RWPE1 (cell line): ENCODE measurements around the gene BAG5.
A peak's percentile ranks its signal among the peaks of the same experiment; 100 is the strongest.

Source experiments
- CTCF ChIA-PET: fragments of 350-600 bp; sonication (Branson Sonifier 250); formaldehyde crosslinking; extraction: SDS; loops from one replicate; lab custom pipeline; 2021; lab: Yijun Ruan, JAX
- POLR2A ChIA-PET: fragments of 400-600 bp; formaldehyde crosslinking; extraction: SDS; loops from one replicate; lab custom pipeline; 2020; ENCODE audit warnings: antibody characterized with exemption; ENCODE audit not compliant: low non-redundant PET; lab: Yijun Ruan, JAX
- DNase-seq: peaks from one replicate; pipeline ENCODE4 v3.0.0; 2012; ENCODE audit warnings: low spot score
- H3K27ac ChIP-seq: fragments of 450-650 bp; 2 replicates; pipeline ENCODE4 v1.5.1; 2017
- CTCF ChIP-seq: fragments of 450-650 bp; conservative IDR thresholded peaks from 2 replicates; pipeline ENCODE4 v1.5.1; 2017; ENCODE audit warnings: low read depth, mild to moderate bottlenecking

The BAG5 gene

GRCh38 chr14:103568952-103569351, 6.5 kb upstream of the BAG5 start:
- H3K27ac ChIP-seq = peak overlapping the region; percentile 40
- DNase-seq = no peak
- ChIA-PET POLR2A (no interaction called here), CTCF (interaction anchor here (0.6 kb wide), 1 partner anchor 9 kb away, joined by 6 read pairs; no protein-coding TSS in a partner anchor)
- TF ChIP-seq CTCF = no peak

- ChIA-PET POLR2A (no interaction called here), CTCF (interaction anchor here (0.6 to 0.7 kb wide), 4 partner anchors 41 to 268 kb away, joined by 3 to 6 read pairs (median 4); partner anchors contain the start of gene CKB)
- DNase-seq = no peak
- no peak for TF ChIP-seq CTCF
- H3K27ac ChIP-seq = peak overlapping the region; percentile 99
Observed at GRCh38 chr14:103563844-103564505, 1.5 kb upstream of the BAG5 start.

- peak overlapping the region; percentile 99 for H3K27ac ChIP-seq
- CTCF ChIA-PET = no interaction called here
- no peak for DNase-seq
- POLR2A ChIA-PET = no interaction called here
- TF ChIP-seq CTCF = no peak
Observed at GRCh38 chr14:103563226-103563620, 766 bp upstream of the BAG5 start.

- DNase-seq = peak; percentile 53
- TF ChIP-seq CTCF = no peak
- CTCF ChIA-PET = interaction anchor here (0.6 to 1.2 kb wide), 2 partner anchors 44 to 1460 kb away, joined by 3 to 4 read pairs; no protein-coding TSS in a partner anchor
- H3K27ac ChIP-seq = peak overlapping the region; percentile 99
- POLR2A ChIA-PET = no interaction called here
Observed at GRCh38 chr14:103562179-103562428, 353 bp downstream of the BAG5 start.

GRCh38 chr14:103561381-103562178, 877 bp downstream of the BAG5 start:
- peak; percentile 67 for DNase-seq
- no peak for TF ChIP-seq CTCF
- ChIA-PET CTCF (interaction anchor here (0.6 to 1.2 kb wide), 5 partner anchors 11 to 1461 kb away, joined by 3 to 5 read pairs (median 4); partner anchors contain the start of gene TRMT61A), POLR2A (no interaction called here)
- peak overlapping the region; percentile 99 for H3K27ac ChIP-seq

GRCh38 chr14:103560691-103561090, 1.8 kb downstream of the BAG5 start:
- POLR2A ChIA-PET = no interaction called here
- CTCF ChIA-PET = interaction anchor here (0.6 to 1.2 kb wide), 4 partner anchors 8 to 42 kb away, joined by 3 to 6 read pairs (median 4); partner anchors contain the start of gene TRMT61A
- no peak for DNase-seq
- TF ChIP-seq CTCF = no peak
- H3K27ac ChIP-seq = 0 out of 2 replicates have a peak overlapping the region, but pooled peaks have one; percentile 28
